A204.1 (cell line): Measurements from ENCODE around the gene HIVEP1.
"Not testable (repeated sequence)": the region's sequence is repeated elsewhere in the genome, so short reads cannot be mapped to it uniquely, and the experiment has no call there.

ENCODE experiments used
- FAIRE-seq: peaks from 2 replicates; lab custom pipeline; 2012; peaks lifted over from hg19 to GRCh38; lab: Jason Lieb, UNC

The HIVEP1 gene

DNA sequence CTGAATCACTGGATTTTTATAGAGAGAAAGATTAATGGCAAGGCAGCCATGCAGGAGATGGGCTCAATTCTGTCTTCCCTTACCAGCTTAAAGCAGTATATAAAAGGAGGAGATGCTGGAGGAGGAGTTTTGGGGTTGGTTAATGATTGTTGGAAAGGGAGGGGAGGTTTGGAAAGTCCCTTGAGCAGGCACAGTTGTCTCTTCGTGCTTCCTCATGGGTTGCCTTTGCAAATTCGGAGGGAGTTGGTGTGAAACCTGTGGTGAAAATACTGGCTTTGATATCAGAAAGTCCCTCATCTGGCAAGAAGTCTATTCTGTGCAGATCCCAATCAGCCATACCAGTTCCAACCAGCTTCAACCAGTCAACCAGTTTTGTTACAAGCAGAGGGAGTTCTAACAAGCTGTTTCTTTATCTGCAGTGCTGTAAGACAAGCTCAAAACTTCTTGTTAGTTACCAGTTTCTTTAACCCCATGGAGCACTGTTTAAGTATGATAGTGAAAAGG is 107.0 kb downstream of the HIVEP1 start:
- no peak for FAIRE-seq

DNA sequence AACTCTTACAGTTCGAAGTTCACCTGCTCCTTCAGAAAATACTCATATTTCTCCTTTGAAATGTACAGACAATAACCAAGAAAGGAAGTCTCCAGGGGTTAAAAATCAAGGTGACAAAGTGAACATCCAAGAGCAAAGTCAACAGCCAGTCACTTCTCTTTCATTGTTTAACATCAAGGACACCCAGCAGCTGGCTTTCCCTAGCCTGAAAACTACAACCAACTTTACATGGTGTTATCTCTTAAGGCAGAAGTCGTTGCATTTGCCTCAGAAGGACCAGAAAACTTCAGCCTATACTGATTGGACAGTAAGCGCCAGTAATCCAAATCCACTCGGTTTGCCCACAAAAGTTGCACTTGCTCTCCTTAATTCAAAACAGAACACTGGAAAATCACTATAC is 113.3 kb downstream of the HIVEP1 start:
- FAIRE-seq = no peak

DNA sequence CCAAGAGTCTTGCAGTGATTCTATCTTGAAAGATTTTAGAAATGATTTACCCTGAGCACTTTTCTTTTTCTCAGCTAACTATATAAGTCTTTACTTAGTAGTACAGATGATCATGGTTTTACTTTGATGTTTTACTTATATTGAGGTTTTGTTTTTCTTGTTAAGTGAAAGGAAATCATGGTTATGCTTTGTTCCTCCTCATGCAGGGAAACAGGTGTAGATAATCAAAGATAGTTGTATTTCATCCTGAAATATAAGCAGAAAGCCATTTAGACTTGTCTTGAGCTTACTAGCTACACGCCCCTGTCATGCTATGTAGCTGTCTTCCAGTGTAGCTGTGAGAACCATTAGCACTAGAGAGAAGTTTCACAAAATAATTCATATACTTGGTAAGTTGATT is 113.9 kb downstream of the HIVEP1 start:
- FAIRE-seq = no peak

DNA sequence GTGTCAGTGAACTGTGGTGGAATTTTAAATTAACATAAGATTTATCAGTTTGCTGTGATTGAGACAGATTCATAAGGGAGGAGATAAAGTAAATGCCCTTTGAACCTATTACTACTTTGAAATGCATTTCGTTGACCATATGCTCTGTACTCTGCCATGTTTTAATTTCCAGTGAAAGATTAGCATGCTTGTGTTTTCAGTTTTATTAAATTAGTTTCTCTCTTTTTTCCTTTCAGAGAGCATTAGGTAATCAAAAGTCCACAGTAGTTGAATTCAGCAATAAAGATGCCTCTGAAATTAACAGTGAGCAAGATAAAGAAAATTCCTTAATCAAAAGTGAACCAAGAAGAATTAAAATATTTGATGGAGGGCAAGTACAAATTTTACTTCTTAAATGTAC is 117.4 kb downstream of the HIVEP1 start:
- no peak for FAIRE-seq

DNA sequence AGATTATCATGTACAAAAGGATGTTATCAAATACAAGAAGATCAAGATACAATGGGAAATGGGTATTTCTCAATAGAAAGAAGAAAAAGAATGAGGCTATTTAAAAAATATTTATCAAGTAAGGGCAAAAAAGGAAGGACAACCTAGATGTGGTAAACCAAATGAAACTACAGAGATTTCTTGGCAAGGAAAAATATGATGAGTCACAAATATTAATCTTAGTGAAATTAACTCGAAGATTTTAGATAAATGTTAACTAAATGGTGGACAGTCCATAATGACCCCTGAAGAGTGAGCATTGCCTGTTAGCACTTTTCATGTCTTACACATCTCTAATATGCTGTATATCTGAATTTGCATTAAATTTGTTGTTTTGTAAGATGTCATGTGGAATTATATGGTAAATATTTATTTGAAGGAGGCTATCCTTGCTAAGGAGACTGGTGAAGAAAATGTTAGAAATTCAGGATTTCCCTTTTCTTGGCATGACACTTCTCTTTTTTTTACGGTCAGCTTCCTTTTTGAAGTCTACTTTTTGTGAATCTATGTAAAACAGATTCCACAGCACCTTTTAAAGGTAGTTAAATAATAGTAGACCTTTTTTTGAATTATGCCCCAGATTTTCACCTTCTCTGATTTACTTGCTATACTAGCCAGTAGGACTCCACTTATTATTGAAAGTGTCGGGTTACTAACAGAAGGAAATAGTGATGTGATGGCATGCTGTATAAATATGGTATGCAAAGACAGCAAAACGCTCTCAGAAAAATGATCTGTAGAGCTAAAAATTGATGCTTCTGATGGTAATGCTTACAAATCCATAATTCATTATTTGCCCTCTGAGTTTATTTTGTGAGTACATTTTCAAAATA is 120.5 kb downstream of the HIVEP1 start:
- FAIRE-seq = no peak

DNA sequence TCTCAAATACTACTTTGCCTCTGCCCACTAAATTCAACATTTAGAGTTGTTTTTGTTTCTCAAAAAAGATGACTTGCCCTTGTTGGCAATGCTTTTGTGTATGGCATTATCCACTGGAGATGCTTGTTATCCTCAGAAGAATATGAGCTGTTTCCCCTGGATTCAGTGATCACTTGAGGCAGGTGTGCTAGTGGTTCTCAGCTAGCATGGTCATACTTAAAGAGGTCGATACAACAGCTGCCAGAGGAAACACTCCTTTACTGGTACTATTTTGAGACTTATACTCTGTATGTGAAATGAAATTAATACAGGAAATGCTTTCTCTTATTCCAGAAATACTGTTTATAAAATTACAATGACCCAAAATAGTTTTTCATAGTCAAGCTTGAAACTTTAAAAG is 122.5 kb downstream of the HIVEP1 start:
- FAIRE-seq = no peak

DNA sequence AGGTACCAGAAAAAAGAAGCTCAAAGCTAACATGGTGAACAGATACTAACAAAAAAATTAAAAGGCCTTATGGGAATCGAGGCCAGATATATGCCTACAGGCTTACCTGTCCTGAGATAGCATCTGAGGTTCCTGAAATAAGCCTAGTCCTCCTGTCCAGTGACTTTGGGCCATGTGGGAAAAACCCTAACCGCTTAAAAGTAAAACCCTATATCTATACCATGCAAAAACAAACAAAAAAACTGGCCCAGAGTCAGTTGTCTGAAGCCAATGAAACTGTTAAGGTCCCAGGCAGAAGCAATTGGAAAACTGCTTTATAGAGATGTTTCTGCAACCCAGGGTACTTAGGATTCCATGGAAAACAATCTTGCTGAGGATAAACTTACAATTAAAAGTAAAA is 122.9 kb downstream of the HIVEP1 start:
- FAIRE-seq = no peak

DNA sequence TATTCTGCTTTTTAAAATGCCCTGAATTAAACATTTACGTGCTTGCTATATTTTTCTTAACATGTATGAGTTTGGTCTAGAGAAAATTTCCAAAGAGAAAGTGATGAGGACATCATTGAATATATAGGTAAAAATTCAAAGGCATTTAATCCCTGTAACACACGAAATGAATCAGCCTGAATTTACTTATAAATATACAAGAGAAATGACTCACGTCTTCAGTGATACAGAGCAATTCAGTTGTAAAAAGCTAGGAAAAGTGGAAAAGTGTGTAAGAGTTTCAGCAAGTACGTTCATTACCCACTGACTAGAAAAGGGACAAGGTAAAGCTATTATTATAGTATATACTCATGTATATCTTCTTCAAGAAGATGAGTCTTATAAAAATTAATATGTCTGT is 124.8 kb downstream of the HIVEP1 start:
- no peak for FAIRE-seq

DNA sequence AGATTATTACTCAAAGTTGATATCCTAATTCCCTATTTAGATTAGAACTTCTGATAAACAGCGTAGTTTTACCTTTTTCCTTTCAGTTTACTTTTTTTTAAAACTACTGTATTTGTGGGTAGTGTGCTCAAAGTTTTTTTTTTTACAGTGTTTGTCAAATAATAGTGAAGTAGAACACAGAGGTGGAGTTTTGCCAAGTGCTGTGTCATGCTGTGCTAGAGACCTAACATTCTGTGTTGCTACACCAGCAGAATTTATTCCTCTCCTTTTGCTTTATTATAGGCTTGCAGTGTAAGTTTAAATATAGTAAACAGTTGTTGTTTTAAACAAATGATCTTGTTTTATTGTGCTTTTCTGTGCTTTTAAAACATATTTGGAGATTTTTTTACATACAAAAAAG is 125.4 kb downstream of the HIVEP1 start:
- FAIRE-seq = no peak

DNA sequence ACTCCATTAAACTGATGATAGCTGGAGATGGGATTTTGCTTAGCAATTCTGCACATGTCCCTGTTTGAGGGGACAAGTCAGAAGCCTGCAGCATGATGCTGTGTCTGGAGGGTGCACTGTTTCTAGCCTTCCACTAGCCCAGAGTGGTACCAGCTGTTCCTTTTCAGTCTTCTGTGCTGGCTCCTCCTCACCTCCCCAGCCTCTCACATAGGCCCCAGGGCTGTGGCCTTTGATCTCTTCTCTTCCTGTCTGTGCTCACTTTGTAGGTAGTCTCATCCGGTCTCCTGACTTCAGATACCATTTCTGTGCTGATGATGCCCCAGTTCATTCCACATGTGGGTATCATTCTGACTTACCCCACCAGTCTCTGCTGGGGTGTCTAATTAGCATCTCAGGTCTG is 126.3 kb downstream of the HIVEP1 start:
- FAIRE-seq = no peak

DNA sequence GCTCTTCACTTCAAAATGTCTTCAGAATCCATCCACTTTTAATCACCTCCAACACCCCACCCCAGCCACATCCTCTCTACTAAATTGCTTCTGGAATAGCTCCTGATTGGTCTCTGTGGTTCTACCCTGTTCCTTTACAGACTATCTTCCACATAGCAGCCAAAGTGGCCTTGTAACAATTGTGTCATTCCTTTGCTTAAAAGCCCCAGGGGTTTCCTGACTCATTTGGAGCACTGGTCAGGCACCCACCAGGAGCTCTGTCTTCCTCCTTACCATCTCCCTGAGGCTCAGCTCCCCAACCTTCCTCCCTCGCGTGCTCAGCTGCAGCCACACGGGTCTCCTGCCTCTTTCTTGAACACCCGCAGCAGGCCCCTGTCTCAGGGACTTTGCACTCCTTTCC is 126.8 kb downstream of the HIVEP1 start:
- no peak for FAIRE-seq

DNA sequence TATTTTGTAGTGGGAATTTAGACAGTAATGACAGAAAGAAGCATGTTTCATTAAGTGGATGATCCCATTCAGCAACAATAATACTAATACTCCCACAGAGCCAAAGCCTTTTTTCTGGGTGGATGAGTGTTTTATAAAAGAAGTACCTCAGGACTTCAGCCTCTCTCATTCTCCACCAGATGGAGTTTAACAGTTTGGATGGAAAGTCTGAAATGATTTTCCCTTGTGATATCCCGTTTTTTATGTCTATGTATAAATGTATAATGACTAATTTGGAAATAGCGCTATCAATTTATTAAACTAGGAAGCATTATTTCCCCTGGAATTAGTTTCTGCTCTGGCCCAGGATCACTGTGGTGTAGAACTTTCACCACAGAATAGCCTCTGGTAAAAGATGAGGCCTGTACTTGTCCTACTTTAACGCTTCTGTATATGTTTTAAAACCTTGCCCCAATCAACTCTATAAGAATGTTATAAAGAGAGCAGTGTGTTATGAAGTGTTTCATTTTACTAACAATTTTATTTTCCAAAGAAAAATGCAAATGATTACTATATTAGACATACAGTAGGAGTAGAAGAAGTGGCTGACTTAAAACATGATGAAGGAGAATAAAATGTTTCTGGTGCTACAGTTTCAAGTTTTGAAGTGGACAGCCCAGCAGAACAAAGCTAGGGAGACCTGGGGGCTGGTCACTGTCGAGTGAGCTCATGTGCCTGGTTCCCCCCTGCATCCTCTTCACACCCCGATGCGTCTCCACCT is 135.6 kb downstream of the HIVEP1 start:
- no peak for FAIRE-seq

DNA sequence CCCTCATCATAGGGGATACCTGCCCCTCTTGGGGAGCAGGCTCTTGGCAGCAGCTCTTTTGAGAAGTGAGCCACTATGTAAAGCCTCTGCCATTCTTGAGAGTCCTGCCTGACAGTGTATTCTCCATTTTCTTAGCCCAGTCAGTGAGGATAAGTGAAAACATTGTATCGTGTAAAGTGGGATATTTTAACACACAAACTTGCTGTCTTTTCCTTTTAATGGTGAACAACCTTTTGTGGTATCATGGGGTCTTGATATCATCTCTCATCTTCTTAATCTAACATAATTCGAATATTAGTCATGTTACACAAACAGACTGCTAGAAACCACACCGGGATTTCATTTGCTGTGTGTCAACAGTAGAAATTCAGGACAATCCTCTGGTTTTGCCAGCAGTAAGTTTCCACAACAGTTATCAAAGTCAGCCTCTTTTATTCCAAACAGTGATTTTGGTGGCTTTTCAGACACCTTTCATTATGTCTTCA is 136.2 kb downstream of the HIVEP1 start:
- no peak for FAIRE-seq

DNA sequence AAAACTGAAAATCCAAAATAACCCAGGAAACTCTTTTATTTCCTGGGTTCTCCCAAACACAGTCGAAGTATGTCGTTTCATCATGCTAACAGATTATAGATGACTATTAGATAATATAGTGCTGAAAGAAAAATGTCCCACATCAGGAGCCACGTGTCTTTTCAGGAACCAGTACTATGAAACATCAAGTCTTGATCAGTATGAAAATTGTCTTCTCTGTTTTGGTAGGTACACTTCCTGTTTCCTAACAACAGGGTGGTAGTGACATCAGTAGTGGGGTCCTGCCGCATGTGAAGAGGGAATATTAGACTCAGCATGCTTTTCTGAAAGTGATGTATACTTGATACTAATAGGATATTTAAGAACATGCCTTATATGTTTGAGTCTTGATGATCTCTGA is 136.7 kb downstream of the HIVEP1 start:
- no peak for FAIRE-seq

DNA sequence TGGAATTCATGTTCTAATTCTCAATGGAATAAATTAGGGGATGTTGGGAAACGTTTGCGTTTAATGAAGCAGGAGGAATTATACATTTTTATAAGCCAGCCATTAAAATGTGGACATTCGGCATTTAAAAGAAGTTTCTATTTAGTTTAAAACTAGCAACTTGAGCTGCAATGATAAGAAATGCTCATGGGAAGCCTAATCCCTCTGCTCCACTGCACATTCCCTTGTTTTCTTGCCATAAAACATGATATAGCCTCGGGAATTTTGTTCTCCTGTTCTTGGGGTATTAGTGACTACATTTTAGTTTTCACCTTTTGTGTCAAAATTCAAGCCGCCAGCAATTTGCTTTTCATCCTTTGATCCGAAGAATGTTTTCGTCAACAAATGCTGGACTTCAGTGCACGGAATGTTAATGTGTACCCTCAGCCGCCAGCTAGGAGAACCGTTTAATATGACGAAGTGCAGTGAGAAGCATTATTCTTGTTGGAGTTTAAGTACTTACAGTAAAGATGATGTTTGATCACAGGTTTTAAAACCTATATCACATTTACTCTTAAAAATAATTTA is 137.9 kb downstream of the HIVEP1 start:
- FAIRE-seq = no peak

DNA sequence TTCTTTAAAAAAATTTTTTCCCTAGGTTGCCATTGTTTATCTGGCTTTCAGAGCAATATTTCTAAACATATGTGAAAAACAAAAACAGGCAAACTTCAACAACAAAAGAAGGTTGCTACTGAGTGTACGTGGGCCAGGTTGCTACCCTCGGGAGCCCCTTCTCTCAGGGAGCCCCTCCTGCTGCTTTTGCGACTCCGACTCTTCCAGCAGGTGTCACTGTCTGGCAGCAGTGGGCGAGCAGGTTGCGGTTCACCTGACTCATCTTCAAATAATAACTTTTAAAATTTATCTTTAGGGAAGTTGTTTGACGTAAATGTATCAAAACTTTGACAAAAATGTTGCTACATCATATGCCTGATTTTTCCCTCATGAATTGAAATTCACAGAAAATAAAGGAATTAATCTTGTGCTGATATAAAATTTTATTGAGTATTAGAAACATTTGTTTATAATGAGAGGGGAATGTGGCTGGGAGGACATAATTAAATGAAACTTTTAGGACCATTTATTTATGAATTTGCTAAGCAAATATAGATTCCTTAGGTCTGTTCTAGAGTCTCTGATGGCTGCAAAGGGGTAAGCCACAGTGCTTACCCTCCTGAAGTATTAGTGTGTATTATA is 138.8 kb downstream of the HIVEP1 start:
- no peak for FAIRE-seq

DNA sequence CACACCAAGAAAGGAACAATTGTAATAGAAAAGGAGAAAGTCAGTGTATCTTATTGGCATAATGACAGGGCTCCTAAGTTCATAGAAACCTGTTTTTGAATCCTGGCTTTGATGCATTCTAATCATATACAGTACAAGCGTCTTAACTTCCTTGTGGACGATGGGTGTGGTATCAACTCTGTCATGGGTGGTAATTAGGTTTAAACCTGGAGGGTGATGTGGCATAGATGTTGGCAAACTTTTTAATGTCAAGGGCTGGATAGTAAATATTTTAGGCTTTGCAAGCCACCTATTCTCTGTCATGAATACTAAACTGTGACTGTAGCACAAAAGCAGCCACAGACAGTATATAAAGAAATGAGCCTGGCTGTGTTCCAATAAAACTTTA is 139.3 kb downstream of the HIVEP1 start:
- no peak for FAIRE-seq

DNA sequence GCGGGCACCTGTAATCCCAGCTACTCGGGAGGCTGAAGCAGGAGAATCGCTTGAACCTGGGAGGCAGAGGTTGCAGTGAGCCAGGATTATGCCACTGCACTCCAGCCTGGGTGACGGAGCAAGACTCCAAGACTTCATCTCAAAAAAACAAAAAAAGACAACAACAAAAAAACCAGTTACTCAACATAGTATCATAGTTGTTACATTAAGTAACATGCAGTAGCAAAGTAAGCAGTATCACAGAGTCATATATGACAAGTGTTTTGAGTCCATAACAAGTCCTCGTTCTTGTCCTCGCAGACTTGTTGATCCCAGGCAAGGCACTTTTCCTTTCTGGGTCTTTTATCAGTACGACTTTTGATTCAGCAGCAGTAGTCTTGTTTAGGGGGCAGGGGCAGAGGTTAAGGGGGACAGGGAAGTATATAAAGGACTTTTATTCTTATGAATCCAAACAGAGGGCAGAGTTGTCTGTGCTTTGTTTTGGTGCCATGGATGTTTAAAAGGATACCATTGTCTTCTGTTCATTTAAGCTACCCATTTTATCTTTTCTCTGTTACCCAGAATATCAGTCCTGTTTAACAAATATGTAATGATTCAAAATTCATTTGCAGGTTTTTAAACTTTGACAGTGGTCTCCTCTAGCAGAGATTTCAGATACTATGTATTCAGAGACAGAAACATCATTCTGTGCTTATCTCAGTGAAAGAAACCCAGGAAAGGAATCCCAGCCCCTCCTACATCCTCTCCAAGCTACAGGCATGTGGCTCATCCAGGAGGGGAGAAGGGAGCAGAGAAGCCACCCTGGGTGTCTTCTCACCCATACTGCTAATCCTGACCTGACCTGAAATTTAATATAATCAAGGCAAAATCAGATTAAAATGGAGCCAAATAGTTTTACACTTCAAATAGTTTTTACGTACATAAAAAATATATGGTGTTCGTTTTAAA is 140.2 kb downstream of the HIVEP1 start:
- no peak for FAIRE-seq

DNA sequence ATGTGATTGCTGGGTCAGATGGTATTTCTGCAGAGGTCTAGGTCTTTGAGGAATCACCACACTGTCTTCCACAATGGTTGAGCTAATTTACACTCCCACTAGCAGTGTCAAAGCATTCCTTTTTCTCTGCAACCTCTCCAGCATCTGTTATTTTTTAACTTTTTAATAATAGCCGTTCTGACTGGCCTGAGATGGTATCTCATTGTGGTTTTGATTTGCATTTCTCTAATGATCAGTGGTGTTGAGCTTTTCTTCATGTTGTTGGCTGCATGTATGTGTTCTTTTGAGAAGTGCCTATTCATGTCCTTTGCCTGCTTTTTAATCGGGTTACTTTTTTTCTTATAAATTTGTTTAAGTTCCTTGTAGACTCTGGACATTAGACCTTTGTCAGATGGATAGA is 143.7 kb downstream of the HIVEP1 start:
- FAIRE-seq = not testable (repeated sequence)

DNA sequence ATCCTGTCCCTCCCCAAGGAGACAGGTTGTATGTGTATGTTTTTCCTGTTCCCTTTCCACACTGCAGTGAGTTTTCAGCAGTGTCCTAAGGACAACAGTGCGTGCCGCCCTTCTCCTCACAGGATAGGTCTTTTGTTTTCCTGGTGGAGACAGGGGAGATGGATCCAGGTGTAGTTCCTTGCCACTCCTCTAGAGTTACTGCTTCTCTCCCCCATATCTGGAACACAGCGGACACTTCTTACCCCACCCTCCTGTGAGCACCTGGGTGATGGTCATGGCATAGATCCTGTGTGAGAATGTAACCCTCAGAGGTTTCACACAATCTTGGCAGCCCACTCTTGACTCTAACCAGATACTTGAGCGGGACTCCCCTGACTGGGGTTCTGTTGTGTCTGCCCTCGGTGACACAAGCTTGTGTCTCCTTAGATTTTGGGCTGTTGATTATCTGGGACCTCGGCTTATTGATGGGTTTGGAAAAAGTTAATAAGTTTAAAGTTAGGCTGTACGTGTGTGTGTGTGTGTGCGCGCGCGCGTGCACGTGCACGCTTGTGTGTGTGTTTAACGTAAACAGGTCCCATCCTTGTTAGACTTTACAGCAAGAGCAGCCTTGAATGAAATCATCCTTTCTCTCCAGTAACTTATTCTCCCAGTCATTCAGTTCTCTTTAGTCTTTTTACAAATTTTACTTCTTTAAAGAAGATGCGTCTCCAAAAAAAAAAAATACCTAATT is 146.7 kb downstream of the HIVEP1 start:
- no peak for FAIRE-seq

DNA sequence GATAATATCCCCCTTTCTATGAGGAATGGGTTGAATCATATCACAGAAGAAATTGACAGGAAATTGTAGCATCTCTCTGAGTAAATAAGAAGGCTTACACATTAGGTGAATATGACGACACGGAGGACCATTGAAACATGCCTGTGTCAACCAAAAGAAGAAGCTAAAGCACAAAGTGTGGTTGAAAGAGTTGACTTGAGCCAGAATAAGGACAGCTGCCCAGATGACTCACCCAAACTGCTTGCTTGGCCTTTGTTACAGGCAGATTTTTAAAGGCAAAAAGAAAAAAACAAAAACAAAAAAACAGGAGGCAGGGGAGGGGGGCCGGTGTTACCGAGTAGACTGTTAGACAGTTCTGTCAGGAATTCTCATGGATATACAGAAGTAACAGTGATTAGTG is 148.2 kb downstream of the HIVEP1 start:
- FAIRE-seq = no peak
